ENCODE data around the gene SLC6A18. TPM values are rescaled to one million over a fixed set of nuclear protein-coding genes. Genes with fewer than 3 reads are reported as not detected.

Gene SLC6A18, protein sequence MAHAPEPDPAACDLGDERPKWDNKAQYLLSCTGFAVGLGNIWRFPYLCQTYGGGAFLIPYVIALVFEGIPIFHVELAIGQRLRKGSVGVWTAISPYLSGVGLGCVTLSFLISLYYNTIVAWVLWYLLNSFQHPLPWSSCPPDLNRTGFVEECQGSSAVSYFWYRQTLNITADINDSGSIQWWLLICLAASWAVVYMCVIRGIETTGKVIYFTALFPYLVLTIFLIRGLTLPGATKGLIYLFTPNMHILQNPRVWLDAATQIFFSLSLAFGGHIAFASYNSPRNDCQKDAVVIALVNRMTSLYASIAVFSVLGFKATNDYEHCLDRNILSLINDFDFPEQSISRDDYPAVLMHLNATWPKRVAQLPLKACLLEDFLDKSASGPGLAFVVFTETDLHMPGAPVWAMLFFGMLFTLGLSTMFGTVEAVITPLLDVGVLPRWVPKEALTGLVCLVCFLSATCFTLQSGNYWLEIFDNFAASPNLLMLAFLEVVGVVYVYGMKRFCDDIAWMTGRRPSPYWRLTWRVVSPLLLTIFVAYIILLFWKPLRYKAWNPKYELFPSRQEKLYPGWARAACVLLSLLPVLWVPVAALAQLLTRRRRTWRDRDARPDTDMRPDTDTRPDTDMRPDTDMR
- polyA plus RNA-seq (2011; rRNA removed) (not detected in 2 replicates), polyA minus RNA-seq (2011; rRNA and poly(A)+ RNA removed) (not detected in 2 replicates)

DNA sequence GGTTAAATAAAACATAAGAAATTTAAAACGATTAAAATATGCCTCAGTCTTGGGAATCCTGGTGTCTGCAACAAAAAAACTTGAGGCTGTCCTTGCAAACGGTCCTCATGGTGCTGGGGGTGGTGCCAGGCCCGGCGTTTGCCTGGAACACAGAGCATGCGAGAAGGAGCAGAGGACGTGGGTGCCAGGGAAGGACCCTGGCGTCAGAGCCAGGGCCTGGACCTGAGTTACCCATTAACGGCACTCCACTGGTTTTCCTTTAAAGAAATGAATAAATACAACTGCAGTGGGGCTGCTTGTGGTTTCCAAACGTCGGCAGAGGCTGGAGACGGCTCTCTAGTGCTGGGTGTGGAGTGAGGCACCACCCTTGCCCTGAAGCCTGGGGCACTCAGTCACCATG lies at the start of gene SLC6A18:
SLC6A18 (plus strand) TSS at position 301 of the 400 bp plus-strand sequence; CDS start at position 398, 97 bp downstream.
- Histone ChIP-seq H3K36me3 (ENCODE audit: control insufficient read depth, insufficient read depth, low read length) (no peaks in the 10 kb centered on the region), H3K27me3 (ENCODE audit: control insufficient read depth, insufficient read depth, low read length) (peaks cover 2% of the 10 kb centered on the region), H3K4me3 (ENCODE audit: low read depth, low read length) (no peak within 1 kb of the TSS)
- CTCF ChIA-PET = no interaction called here
- POLR2A ChIA-PET = no interaction called here
- TF ChIP-seq, protein P1, sequence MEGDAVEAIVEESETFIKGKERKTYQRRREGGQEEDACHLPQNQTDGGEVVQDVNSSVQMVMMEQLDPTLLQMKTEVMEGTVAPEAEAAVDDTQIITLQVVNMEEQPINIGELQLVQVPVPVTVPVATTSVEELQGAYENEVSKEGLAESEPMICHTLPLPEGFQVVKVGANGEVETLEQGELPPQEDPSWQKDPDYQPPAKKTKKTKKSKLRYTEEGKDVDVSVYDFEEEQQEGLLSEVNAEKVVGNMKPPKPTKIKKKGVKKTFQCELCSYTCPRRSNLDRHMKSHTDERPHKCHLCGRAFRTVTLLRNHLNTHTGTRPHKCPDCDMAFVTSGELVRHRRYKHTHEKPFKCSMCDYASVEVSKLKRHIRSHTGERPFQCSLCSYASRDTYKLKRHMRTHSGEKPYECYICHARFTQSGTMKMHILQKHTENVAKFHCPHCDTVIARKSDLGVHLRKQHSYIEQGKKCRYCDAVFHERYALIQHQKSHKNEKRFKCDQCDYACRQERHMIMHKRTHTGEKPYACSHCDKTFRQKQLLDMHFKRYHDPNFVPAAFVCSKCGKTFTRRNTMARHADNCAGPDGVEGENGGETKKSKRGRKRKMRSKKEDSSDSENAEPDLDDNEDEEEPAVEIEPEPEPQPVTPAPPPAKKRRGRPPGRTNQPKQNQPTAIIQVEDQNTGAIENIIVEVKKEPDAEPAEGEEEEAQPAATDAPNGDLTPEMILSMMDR (IDR thresholded peaks at IDR 0.05; ENCODE audit: insufficient read depth, low read depth, low read length) = no peak
- no peak for DNase-seq (ENCODE audit: low read depth)

DNA sequence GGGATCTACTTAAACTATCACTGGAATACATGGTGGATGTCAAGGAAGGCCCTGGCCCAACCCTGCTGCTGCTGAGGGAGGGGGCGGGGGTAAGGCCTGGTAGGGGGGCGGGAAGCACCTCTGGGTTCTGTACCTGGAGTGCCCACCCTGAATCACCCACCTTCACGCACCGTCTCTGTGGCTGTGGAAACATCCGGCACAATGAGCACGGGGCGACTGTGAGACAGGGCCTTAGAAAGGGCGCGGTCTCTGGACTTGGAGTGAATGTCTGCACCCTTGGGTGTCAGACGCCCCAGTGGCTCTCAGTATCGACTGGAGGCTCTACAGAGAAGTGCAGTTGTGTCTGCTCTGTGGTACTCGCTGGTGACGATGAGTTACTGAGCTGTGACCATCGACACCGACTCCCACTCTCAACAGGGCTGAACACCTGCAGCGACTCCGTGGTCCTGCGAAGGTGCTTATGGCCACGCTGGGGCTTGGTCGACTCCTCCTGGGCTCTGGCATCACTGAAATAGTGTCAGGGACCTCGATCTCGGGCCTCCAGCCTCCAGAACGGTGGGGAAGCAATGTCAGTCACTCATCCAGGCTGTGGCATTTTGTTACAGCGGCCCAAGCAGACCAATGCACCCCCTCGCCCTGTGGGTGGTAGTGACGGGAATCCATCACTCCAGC lies 49.2 kb upstream of the SLC6A18 start:
- Histone ChIP-seq H3K4me3 (ENCODE audit: low read depth, low read length) (no peak overlapping the region), H3K36me3 (ENCODE audit: control insufficient read depth, insufficient read depth, low read length) (no peaks in the 10 kb centered on the region), H3K27me3 (ENCODE audit: control insufficient read depth, insufficient read depth, low read length) (no peaks in the 10 kb centered on the region)
- ChIA-PET POLR2A (no interaction called here), CTCF (interaction anchor here (1.9 to 4.0 kb wide), 5 partner anchors 8 to 469 kb away, joined by 8 to 35 read pairs (median 25); no protein-coding TSS in a partner anchor)
- no peak for DNase-seq (ENCODE audit: low read depth)
- TF ChIP-seq, protein P1 (IDR thresholded peaks at IDR 0.05; ENCODE audit: insufficient read depth, low read depth, low read length) = no peak

DNA sequence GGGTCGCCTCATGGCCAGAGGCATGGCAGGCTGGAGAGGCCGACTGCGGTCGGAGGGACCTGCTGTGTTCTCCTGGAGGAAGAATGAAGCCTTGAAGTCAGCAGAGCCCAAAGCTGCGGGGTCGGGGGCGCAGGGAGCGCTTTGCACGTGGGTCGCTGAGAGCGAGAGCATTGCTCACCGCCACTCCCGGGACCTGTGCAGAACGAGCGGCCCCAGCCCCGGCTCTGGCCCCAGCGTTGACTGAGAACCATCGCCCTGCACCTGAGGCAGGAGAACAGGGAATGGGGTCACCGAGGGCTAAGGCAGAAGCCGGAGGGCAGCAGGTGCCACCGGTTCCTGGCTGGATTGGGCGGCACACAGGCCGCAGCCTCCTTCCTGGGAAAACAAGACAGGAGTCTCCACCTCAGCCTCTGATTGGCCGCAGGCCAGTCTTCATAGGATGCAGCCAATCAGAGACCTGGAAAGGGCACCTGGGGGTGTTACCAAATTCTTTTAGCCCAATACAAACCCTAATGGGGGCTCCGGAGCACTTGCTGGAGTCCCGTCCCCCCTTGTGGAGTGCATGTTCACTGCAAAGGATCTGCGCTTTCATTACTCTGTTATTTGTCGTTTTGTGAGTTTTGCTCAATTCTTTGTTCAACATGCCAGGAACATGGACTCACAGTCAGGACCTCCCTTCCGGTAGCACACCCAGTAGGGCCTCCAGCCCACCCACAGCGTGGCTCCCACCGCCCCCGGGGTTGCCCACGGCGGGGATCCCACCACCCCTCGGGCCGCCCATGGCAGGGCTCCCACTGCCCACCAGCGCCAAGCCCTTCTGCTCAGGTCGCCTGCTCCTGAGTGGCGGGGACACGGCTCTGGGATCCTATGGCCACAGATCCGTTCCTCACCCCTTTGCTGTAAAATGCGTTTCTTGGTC lies 48.4 kb upstream of the SLC6A18 start:
- POLR2A ChIA-PET = no interaction called here
- Histone ChIP-seq H3K4me3 (ENCODE audit: low read depth, low read length) (no peak overlapping the region), H3K27me3 (ENCODE audit: control insufficient read depth, insufficient read depth, low read length) (no peaks in the 10 kb centered on the region), H3K36me3 (ENCODE audit: control insufficient read depth, insufficient read depth, low read length) (no peaks in the 10 kb centered on the region)
- DNase-seq (ENCODE audit: low read depth) = no peak
- TF ChIP-seq, protein P1 (IDR thresholded peaks at IDR 0.05; ENCODE audit: insufficient read depth, low read depth, low read length) = no peak
- CTCF ChIA-PET = interaction anchor here (1.3 to 1.5 kb wide), 2 partner anchors 242 to 253 kb away, joined by 3 read pairs; no protein-coding TSS in a partner anchor

DNA sequence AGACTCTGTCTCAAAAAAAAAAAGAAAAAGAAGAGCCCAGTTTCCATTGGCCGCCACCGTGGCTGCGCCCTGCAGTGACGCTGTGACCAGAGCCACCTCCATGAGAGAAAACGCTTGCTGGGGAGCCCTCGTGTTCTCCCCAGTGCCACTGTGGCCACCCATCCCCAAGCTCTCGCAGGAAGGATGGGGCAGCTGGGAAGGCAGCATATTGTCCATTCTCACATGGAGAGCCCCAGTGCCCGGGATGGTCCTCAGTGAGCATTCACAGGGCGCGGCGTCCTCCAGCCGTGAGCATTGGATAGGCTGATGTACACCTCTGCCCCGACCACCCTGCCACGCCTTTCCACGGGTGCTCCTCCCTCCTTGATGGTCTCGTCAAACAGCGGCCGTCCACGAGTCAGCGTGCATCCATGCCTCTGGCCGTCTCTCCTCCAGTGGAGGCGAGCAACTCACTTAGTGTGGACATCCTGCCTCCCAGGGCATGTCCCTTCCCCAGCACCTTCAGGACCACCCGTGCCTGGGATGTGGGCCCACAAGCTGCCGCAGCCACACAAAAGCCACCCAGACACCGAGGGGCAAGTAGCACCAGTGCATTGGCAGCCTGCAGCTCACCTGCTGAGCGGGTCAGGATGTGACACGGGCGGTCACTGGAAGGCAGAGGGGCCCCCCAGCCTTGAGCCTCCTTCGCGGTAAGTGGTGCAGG lies 47.2 kb upstream of the SLC6A18 start:
- TF ChIP-seq, protein P1 (IDR thresholded peaks at IDR 0.05; ENCODE audit: insufficient read depth, low read depth, low read length) = no peak
- ChIA-PET POLR2A (no interaction called here), CTCF (interaction anchor here (1.3 to 1.5 kb wide), 2 partner anchors 244 to 254 kb away, joined by 3 read pairs; no protein-coding TSS in a partner anchor)
- Histone ChIP-seq H3K36me3 (ENCODE audit: control insufficient read depth, insufficient read depth, low read length) (no peaks in the 10 kb centered on the region), H3K27me3 (ENCODE audit: control insufficient read depth, insufficient read depth, low read length) (no peaks in the 10 kb centered on the region), H3K4me3 (ENCODE audit: low read depth, low read length) (no peak overlapping the region)
- no peak for DNase-seq (ENCODE audit: low read depth)
